Fibroblast of lung (primary cell): ENCODE data around the gene TWF2. TPM values are rescaled to one million over a fixed set of nuclear protein-coding genes. Genes with fewer than 3 reads are reported as not detected.

ENCODE experiments used
- DNase-seq, 2 donors: peaks; one replicate each; pipeline versions ENCODE4 v3.0.0 to v3.0.0-alpha.2; 2010; ENCODE audit warnings: low read depth in 2 of 2
- H2AFZ ChIP-seq: 2 replicates; pipeline ENCODE4 v1.5.1; 2012; ENCODE audit warnings: low read length, control low read depth, inconsistent platforms
- H3K27ac ChIP-seq: 2 replicates; pipeline ENCODE4 v1.5.1; 2011; ENCODE audit warnings: low read length, control low read depth; ENCODE audit not compliant: insufficient read depth
- H3K27me3 ChIP-seq: 2 replicates; pipeline ENCODE4 v1.5.1; 2011; ENCODE audit warnings: mild to moderate bottlenecking, low read length; ENCODE audit not compliant: control insufficient read depth, insufficient read depth
- H3K36me3 ChIP-seq: 2 replicates; pipeline ENCODE4 v1.5.1; 2011; ENCODE audit warnings: low read length; ENCODE audit not compliant: control insufficient read depth, insufficient read depth
- H3K4me1 ChIP-seq: 2 replicates; pipeline ENCODE4 v1.5.1; 2011; ENCODE audit warnings: low read length; ENCODE audit not compliant: control insufficient read depth, insufficient read depth; ENCODE audit errors: extremely low read depth
- H3K4me2 ChIP-seq: 2 replicates; pipeline ENCODE4 v1.5.1; 2011; ENCODE audit warnings: low read length, control low read depth; ENCODE audit not compliant: insufficient read depth; ENCODE audit errors: extremely low read depth
- H3K4me3 ChIP-seq, 4 experiments: fragments of 200-600 bp in 1 of 4; sonication (generic) in 1 of 4; replicated peaks in 1 of 4; 2 replicates each; pipeline ENCODE4 v1.5.1; 2011 to 2016; ENCODE audit warnings: low read length in 4 of 4, low read depth in 3 of 4, mild to moderate bottlenecking in 3 of 4, control low read depth in 2 of 4, inconsistent platforms in 1 of 4, mixed read lengths in 1 of 4; ENCODE audit not compliant: insufficient read depth in 1 of 4; ENCODE audit errors: control extremely low read depth in 1 of 4
- H3K79me2 ChIP-seq: 2 replicates; pipeline ENCODE4 v1.5.1; 2012; ENCODE audit warnings: mild to moderate bottlenecking, low read length, inconsistent platforms; ENCODE audit not compliant: control insufficient read depth, insufficient read depth
- H3K9ac ChIP-seq: 2 replicates; pipeline ENCODE4 v1.5.1; 2011; ENCODE audit warnings: mild to moderate bottlenecking, low read length, control low read depth; ENCODE audit not compliant: insufficient read depth
- H3K9me3 ChIP-seq: 2 replicates; pipeline ENCODE4 v1.5.1; 2012; ENCODE audit warnings: low read depth, low read length; ENCODE audit not compliant: control insufficient read depth, insufficient read depth
- H4K20me1 ChIP-seq: 2 replicates; pipeline ENCODE4 v1.5.1; 2011; ENCODE audit warnings: low read length; ENCODE audit not compliant: control insufficient read depth, insufficient read depth; ENCODE audit errors: extremely low read depth
- CTCF ChIP-seq, 2 donors: IDR thresholded peaks in 1 of 2; conservative IDR thresholded peaks in 1 of 2; 1 replicate in 1 of 2; 2 replicates in 1 of 2; pipeline ENCODE4 v1.5.1; 2011 to 2012; ENCODE audit warnings: low read length in 2 of 2, control low read depth in 1 of 2, inconsistent platforms in 1 of 2, low read depth in 1 of 2, mild to moderate bottlenecking in 1 of 2
- EZH2 ChIP-seq: IDR thresholded peaks from 2 replicates; pipeline ENCODE4 v1.5.1; 2012; ENCODE audit warnings: low read length, control low read depth, mild to moderate bottlenecking; ENCODE audit errors: missing control alignments
- polyA plus RNA-seq, 2 donors: library from polyadenylated mRNA; depleted of rRNA in 1 of 2; stranded (reverse) in 1 of 2; unstranded in 1 of 2; fragments of >200 nt; gene quantifications; 2 replicates each; pipeline ENCODE4 v1.2.1, GENCODE V29; 2011 to 2012; ENCODE audit warnings: missing spikeins in 1 of 2
- total RNA-seq: library from RNA; depleted of rRNA; stranded (reverse); fragments of >200 nt; gene quantifications from 2 replicates; pipeline ENCODE4 v1.2.1, GENCODE V29; 2014

Gene TWF2
- total and polyA plus RNA-seq, 2 donors (not counting 1 experiment from before 2014, with no cell fraction given), result 67.2 to 69.9 TPM

GRCh38 chr3:52218937-52219650, 19.9 kb downstream of the TWF2 start:
- H3K27ac ChIP-seq, result no peak overlapping the region
- no peak overlapping the region for H2AFZ ChIP-seq
- peaks cover 4% of the 10 kb centered on the region for H3K36me3 ChIP-seq
- no peaks in the 10 kb centered on the region for H3K9me3 ChIP-seq
- no peak for DNase-seq
- H3K79me2 ChIP-seq, result no peaks in the 10 kb centered on the region
- peaks cover 9% of the 10 kb centered on the region for H3K4me1 ChIP-seq
- TF ChIP-seq EZH2 (no peak), CTCF (conservative IDR thresholded peaks at IDR 0.05 in 1 of 2, IDR thresholded peaks at IDR 0.05 in 1 of 2; ENCODE audit: low read depth in 1 of 2, low read length in 2 of 2) (no peak)
- no peak overlapping the region for H3K4me3 ChIP-seq
- H3K4me2 ChIP-seq, result no peak overlapping the region
- no peaks in the 10 kb centered on the region for H3K27me3 ChIP-seq
- H4K20me1 ChIP-seq, result no peaks in the 10 kb centered on the region
- no peak overlapping the region for H3K9ac ChIP-seq

GRCh38 chr3:52218454-52218853, 20.5 kb downstream of the TWF2 start:
- no peak overlapping the region for H3K4me2 ChIP-seq
- H3K27me3 ChIP-seq, result no peaks in the 10 kb centered on the region
- no peaks in the 10 kb centered on the region for H4K20me1 ChIP-seq
- H3K36me3 ChIP-seq, result peaks cover 6% of the 10 kb centered on the region
- H3K9me3 ChIP-seq, result no peaks in the 10 kb centered on the region
- no peak for DNase-seq
- no peak overlapping the region for H2AFZ ChIP-seq
- TF ChIP-seq CTCF (conservative IDR thresholded peaks at IDR 0.05 in 1 of 2, IDR thresholded peaks at IDR 0.05 in 1 of 2; ENCODE audit: low read depth in 1 of 2, low read length in 2 of 2) (no peak), EZH2 (no peak)
- no peak overlapping the region for H3K27ac ChIP-seq
- H3K79me2 ChIP-seq, result no peaks in the 10 kb centered on the region
- H3K4me3 ChIP-seq, result no peak overlapping the region
- no peak overlapping the region for H3K9ac ChIP-seq
- peaks cover 9% of the 10 kb centered on the region for H3K4me1 ChIP-seq

GRCh38 chr3:52218026-52218425, 20.9 kb downstream of the TWF2 start:
- no peak for DNase-seq
- Histone ChIP-seq H3K27ac (no peak overlapping the region), H3K4me1 (peaks cover 9% of the 10 kb centered on the region), H3K79me2 (no peaks in the 10 kb centered on the region), H3K27me3 (no peaks in the 10 kb centered on the region), H3K4me2 (no peak overlapping the region), H3K36me3 (peaks cover 8% of the 10 kb centered on the region), H2AFZ (no peak overlapping the region), H3K9me3 (no peaks in the 10 kb centered on the region), H3K9ac (no peak overlapping the region), H3K4me3 (no peak overlapping the region), H4K20me1 (no peaks in the 10 kb centered on the region)
- TF ChIP-seq CTCF (conservative IDR thresholded peaks at IDR 0.05 in 1 of 2, IDR thresholded peaks at IDR 0.05 in 1 of 2; ENCODE audit: low read depth in 1 of 2, low read length in 2 of 2), result no peak
- no peak for TF ChIP-seq EZH2
